ENCODE results near the gene NTF3.

- TF ChIP-seq, protein P1, sequence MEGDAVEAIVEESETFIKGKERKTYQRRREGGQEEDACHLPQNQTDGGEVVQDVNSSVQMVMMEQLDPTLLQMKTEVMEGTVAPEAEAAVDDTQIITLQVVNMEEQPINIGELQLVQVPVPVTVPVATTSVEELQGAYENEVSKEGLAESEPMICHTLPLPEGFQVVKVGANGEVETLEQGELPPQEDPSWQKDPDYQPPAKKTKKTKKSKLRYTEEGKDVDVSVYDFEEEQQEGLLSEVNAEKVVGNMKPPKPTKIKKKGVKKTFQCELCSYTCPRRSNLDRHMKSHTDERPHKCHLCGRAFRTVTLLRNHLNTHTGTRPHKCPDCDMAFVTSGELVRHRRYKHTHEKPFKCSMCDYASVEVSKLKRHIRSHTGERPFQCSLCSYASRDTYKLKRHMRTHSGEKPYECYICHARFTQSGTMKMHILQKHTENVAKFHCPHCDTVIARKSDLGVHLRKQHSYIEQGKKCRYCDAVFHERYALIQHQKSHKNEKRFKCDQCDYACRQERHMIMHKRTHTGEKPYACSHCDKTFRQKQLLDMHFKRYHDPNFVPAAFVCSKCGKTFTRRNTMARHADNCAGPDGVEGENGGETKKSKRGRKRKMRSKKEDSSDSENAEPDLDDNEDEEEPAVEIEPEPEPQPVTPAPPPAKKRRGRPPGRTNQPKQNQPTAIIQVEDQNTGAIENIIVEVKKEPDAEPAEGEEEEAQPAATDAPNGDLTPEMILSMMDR (IDR thresholded peaks at IDR 0.05; ENCODE audit: low read depth, low read length): no peak
- no peak for TF ChIP-seq POLR2A (IDR thresholded peaks at IDR 0.05; ENCODE audit: extremely low read depth, insufficient read length)
These were observed 21.6 kb downstream of the NTF3 start for GRCh38 chr12:5453466-5453865.

Data from NB4 (cell line).